HG03354 (cell line): Measurements from ENCODE around the gene CD8B.

Experiments
- ATAC-seq: cut with Tn5 transposase; IDR thresholded peaks from one replicate; pipeline ENCODE4 v1.9.1; 2021; ENCODE audit warnings: mild to moderate bottlenecking; ENCODE audit not compliant: unreplicated experiment, poor library complexity, severe bottlenecking

Gene CD8B

DNA sequence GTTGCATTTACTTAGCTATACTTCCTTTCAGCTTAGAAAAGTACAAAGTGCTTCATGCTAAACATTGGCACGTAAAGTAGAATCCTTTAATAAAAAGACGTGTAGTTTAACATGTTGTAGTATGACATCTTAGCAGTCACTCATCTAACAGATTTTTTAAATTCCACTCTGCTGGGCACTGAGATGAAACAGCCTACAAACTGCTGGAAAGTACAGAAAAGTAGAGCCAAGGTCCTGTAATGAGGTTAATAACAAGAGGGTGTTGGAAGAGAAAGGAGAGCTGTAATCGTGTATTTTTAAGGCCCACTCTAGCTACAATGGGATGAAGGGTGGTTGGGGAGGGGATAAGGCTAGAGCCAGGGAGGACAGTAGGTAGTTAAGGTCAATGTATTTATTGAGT lies 81.7 kb downstream of the CD8B start:
- ATAC-seq = no peak

DNA sequence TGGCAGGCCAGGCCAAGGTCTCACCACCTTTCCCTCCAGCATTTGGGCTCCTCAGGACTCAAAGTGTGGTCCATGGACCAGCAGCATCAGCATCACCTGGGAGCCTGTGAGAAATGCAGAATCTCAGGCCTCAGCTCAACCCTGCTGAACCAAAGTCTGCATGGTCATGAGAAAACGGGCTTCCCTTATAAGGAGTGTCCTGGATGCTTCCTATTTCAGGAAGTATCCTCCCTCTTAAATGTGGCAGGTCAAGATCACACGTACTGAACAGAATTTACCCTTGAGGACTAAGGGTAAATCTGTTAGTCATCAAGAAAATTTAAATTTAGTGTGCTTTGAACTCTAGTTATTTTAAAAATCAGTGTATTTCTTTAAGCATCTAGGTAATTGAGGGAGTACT lies 82.7 kb downstream of the CD8B start:
- ATAC-seq = no peak

DNA sequence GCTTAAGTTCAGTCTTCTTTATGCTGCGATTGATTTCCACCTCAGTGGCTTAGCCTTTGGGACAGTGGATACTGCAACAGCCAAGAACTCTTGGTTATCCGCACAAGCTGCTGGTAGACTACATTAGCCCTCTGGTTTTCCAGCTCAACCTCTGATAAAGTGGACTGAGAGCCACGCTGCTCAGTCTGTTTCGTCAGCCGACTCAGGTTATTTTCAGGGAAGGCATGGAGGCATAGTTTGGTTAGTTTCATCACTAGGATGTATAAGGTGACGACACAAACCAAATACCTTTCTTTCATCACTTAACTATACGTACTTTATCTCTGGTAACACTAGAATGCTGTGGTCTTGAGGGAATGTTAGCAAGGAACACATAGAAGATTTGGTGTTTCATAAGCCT lies 85.2 kb downstream of the CD8B start:
- no peak for ATAC-seq

DNA sequence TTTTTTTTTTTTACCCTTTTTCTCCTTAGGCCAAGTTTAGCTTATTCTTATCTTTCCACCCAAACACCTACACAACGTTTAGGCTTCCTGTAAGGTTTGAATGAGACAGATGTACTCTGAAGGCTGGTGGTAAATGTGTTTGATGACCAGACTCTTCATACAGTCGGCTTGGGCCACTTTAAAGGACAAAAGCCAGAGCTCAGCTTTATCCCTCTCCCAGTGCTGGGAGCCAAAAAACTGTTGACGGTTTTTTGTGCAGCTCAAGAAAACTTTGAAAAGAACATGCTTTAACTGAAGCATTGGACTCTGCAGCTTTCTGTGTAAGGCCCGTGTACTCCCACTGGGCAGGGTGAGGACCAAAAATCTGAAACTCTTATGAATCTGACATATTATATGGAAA lies 86.3 kb downstream of the CD8B start:
- ATAC-seq = no peak

DNA sequence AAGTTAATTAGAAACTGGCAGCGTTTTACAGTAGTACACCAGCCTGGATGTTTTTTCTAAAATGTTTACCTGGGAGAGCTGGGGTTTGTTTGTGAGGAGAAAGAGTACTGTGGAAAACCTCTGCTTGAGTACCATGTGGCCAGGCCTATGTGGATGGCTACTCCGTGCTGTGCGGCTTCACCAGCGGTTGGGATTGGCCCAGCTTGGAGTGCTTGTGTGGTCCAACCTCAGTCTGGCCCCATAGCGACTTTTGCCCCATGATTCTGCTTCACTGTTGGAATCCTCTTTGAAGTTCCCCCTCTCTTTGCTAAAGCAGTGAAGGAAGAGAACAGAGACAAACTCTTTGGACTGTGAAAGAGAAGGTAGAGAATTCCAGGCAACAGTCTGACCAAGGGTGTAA lies 86.8 kb downstream of the CD8B start:
- no peak for ATAC-seq

DNA sequence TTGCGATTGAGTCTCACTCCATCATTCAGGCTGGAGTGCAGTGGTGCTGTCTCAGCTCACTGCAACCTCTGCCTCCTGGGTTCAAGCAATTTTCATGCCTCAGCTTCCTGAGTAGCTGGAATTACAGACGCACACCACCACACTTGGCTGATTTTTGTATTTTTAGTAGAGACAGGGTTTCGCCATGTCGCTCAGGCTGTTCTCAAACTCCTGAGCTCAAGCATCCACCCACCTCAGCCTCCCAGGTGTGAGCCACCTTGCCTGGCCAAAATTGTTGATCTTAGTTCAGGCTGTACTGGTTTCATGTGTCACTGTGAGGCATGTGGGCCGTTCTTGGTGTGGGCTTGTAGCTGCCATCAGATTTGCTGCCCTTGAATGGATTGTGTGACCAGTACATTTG lies 89.1 kb downstream of the CD8B start:
- no peak for ATAC-seq

DNA sequence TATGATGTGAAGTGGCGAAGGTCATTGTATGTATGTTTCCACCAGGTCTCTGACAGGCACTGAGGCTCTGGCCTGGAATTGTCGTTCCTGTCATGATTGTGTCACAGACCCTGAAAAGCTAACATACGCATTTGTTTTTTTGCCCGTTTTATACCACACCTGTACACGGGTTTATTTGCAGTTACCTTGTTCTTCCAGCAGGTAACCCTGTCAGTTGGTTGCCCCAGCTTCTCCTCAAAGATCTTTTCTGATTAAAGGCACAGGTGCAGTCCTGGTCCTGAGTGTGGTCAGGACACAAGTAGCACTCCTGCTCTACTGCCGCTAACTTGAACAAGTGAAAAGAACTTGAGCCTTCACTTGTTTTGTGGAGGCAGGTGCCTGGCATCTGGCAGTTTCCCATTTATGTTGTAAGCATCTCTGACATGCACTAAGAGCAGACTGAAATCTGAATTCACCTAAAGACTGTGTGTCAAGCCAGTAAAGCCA lies 90.8 kb downstream of the CD8B start:
- no peak for ATAC-seq

DNA sequence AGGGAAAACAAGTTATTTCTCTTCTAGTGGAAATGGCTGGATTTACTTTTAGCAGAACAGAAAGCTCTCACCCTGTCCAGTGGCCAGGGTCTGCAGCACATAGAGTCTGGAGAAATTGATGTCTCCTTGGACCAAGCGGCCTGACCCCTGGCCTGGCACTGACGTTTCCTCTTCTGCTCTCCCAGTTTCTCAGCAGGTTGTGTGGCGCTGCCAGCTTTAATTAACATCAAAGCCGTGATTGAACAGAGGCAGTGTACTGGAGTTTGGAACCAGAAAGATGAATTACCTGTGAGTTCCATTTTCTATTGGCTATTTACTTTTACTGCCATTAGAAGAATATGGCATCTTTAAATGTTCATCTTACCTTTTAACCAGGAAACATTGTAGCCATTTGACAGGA lies 91.8 kb downstream of the CD8B start:
- ATAC-seq = no peak

DNA sequence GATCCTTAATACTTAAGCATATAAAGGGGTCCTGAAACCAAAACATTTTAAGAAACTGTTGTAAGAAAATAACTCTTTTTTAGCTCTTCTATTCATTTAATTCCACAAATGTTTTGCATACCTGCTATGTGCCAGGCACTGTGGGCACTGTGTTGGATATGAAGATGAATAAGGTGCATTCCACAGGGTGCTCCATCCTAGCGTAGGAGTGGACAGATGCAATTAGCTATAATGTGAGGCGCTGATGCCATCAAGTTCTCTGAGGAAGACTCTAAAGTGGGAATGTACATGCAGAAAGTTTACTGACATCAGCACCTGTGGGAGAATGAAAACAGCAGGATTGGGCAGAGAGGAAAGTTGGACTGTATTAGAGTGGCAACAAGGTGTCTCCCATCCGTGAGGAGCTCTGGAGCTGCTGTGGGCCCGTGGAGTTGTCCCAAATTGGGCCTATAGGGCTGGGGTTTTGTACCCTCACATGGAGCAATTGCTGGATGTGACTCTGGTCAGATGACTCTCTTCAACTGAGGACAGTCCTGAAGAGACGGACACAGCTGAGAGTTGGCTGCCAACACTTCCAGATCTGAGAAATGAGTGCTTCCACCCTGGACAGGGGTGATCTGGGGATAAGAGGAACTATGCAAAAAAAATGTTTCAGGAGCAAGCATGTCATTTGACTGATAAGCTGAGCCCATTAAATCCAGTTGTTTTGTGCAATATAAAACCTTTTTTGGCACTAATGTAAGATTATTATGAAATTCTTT lies 93.3 kb downstream of the CD8B start:
- no peak for ATAC-seq
